ENCODE data around the gene IRF2BPL.

The IRF2BPL gene

DNA sequence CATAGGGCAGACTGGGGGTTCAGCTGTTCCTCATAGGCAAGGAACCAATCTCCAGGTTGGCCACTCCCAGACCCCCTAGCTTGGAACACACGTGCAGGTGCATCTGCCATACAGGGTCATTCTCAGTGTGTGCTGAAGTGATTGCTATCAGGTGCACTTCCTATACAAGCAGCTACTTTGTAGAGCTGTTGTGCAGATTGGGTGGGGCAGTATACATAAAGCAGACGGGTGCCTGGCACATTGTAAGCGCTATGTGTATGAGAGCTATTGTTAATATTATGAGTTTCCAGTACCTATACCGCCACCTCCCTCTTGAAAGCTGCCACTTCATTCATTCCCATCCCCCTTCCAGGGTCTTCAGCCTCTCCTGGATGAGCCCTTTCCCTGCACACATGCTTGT, 17.3 kb downstream of the IRF2BPL start:
- DNase-seq (ENCODE audit: low spot score), result no peak

DNA sequence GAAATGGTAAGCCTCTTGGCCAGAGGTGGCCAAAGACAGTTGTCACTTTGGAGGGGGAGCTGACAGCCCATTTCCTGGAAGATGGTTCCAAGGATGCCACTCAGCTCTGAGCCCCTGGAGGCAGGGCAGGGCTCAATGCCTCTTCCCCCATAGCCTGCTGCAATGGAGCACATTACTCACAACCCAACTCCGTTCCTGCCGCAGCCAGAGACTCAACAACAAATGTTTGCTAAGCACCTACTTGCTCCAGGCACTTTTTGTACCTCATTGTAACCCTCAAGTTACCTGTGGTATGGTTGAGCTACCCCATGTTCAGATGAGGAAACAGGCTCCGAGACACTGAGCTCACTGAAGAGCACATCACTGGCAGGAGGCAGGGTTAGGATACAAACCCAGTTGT, 19.5 kb downstream of the IRF2BPL start:
- no peak for DNase-seq (ENCODE audit: low spot score)

DNA sequence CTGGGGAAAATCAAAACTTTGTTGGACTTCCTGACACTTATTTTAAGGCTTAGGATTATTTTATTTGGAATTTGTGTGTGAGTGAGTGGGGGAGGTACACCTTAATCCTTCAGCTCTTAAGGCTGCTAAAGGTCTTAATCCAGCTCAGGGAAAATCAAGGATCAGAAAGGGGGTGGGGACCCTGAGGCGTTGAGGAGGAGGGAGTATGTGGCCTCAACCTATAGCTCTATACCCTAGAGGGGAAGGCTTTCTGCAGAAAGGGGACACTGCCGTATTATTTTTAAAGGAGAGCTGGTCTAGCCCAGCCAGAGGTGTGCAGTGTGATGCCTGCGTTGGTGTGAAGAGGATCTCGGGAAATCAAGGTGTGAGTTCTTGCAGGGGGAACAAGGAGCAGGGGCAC, 20.0 kb downstream of the IRF2BPL start:
- no peak for DNase-seq (ENCODE audit: low spot score)

DNA sequence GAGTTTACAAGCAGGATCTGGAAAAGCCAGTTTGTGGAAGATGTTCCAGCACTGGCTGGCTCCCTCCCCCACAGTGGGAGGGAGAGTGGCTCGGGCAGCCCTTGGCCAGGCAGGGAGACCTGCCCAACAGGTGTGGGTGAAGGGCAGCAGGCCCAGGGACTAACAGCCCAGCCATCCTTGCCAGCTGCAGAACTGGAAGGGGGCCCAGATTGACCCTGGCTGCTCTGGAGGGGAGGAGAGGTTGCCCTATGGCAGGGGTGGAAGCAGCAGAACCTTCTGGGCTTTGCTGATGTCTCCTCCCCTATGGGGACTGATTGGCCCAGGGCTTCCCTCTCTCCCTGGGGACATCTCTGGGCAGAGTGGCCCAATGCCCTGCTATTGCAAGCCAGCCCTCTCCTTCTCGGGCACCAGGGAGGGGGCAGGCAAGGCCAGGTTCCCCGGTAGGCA, 20.5 kb downstream of the IRF2BPL start:
- no peak for DNase-seq (ENCODE audit: low spot score)

DNA sequence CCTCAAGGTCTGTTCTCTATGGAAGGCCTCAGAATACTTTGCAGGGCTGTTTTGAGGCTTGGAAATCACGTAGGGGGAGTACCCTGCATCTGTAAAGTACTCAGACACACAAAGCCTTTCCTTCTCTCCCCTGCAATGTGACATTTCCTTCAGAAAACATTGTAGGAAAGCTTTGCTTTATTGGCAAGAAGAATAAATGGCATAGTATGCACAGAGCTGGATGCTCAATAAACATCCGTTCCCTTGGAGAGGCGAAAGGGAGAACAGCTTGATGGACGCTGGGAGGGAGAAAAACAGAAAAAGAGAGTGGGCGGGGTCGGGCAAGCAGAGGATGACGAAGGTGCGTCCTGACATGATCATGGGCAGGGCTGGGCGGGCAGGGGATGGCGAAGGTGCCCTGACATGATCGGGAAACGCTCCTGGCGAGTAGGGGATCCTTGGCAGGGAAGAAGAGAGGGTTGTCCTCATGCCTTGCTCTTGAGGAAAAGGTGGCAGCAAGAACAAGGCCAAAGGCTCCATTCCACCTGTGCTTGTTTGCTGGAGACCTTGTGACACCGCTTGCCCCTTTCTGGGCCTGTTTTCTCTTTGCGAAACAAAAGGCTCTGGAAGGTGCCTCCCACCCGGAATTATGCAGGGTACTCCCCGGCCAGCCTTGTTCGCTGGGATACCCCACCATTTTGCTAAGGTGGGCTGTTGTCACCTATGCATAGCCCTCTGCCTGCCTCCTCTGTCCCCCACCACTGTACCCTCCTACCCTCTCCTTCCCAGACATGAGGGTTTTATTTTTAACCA, 21.1 kb downstream of the IRF2BPL start:
- no peak for DNase-seq (ENCODE audit: low spot score)

DNA sequence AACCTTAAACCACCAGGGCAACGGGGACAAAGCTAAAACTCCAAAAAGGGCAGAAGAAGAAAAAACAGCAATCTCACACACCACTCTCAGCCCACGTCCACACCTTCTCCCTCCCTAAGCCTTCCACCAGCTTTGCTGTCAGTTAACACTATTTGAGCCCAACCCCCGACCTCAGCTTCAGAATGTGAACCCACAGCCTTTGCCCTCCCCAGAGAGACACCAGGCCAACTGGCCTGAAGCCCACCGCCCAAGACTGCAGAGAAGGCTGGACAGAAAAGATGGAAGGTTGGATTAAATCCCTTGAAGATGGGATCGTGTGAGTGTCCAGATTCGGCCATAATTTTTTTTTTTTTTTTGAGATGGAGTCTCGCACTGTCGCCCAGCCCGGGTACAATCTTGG, 22.4 kb downstream of the IRF2BPL start:
- DNase-seq (ENCODE audit: low spot score), result no peak

DNA sequence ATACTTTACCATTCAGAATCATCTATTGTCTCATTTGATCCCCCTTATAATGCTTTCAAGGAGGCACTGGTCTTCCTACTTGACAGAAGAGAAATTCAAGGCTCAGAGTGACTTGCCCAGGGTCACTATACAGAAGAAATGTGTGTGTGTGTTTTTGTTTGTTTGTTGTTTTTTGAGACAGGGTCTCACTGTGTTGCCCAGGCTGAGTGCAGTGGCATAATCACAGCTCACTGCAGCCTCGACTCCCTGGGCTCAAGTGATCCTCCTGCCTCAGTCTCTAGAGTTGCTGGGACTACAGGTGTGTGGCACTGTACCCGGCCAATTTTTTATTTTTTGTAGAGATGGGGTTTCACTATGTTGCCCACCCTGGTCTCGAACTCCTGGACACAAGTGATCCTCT, 22.9 kb downstream of the IRF2BPL start:
- DNase-seq (ENCODE audit: low spot score), result no peak

DNA sequence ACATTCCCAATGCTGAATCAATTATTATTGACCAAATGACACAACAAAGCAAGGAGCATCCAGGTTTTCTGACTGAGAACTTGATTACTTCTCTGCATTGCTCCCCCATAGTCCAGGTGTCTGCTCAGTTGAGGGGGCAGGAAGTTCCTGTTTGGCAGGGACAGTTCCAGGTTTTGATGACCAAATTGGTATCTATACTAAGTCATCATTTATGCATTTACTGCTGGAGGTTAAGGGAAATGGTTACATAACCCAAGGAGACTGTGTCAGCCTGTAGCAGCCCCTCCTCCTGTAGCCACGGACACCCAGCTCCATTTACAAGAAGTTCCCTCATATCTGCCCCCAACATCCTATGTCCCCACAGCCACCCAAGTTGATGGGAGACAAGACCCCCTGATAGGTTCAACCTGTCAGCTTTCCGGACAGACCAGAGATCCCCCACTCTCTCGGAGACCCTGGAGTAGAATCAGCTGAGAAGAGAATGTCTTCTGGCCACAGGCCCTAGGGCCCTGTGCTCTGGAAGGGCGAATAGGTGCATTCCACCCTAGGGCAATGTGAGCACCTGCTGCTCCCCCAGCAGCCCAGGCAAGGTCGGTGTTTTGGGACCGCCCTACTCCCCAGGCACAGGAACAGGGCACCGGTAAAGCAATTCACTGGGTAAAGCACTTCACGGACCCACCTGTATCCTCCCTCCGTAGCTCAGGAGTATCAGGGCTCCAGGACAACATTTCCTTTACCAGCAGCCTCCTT, 23.6 kb downstream of the IRF2BPL start:
- no peak for DNase-seq (ENCODE audit: low spot score)

DNA sequence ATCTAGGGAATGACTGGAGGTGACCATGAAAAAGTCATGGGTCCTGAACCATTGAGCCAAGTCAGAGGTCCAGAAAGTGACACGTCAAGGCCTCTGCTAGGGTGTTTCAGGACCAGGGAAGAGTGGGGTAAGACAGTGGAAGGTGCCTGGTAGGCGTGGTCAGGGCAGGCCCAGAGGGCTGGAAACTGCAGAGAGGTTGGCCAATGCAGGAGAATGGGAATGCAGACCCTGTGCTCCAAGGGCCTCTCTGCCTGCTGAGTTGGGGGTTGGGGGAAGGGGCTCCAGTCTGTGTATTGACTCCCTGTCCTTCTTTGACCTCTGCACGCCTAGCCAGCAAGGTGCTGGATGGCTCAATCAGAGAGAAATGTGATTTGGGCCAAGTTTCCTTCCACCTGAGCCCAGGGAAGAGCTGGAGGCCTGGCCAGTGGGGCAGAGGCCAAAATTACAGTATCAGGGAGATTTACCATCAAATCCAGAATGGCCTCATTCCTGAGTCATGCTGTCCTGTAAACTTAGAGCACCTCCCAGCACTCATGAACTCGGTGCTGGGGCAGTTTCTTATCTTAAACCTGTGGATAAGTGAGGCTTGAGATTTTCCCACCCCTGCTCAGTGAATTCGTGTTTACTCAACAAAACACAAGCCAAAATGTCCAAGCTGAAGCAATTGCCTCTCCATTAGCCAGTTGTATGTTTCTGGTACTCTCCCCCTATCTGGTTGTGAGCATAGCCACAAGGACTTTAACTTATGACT, 24.4 kb downstream of the IRF2BPL start:
- DNase-seq (ENCODE audit: low spot score), result no peak

DNA sequence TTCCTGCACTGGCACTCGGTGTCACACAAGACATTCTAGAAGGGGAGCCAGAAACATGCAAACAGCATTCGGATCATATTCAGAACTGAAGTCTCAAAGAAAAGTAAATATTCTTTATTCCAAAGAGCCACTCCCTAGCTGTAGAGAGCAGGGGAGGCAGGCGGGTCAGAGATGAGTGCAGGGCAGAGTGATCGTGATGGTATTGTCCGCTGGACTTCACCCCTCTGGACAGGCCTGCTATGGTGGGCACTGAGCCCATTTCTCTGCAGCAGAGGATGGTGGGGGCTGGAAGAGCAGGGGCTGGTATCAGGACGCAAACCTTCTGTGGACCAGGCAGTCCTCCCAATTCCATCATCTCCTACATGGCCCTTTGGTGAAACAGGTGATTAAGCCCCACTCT, 25.6 kb downstream of the IRF2BPL start:
- DNase-seq (ENCODE audit: low spot score), result no peak

DNA sequence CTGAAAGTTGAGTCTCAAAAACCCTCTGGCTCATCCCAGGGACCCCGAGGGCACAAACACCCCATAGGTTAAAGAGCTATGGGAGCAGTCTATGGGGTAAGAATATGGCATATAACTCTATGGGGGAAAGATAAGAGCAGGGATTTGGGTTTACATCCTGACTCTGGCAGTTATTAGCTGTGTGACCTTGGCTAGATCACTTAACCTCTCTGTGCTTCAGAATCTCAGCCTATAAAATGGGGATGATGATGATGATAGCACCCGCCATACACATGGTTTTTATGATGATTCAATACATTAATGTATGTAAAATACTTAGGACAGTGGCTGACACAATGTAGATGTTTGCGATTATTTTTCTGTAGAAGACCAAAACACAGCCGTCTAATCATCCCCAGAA, 26.2 kb downstream of the IRF2BPL start:
- DNase-seq (ENCODE audit: low spot score), result no peak

DNA sequence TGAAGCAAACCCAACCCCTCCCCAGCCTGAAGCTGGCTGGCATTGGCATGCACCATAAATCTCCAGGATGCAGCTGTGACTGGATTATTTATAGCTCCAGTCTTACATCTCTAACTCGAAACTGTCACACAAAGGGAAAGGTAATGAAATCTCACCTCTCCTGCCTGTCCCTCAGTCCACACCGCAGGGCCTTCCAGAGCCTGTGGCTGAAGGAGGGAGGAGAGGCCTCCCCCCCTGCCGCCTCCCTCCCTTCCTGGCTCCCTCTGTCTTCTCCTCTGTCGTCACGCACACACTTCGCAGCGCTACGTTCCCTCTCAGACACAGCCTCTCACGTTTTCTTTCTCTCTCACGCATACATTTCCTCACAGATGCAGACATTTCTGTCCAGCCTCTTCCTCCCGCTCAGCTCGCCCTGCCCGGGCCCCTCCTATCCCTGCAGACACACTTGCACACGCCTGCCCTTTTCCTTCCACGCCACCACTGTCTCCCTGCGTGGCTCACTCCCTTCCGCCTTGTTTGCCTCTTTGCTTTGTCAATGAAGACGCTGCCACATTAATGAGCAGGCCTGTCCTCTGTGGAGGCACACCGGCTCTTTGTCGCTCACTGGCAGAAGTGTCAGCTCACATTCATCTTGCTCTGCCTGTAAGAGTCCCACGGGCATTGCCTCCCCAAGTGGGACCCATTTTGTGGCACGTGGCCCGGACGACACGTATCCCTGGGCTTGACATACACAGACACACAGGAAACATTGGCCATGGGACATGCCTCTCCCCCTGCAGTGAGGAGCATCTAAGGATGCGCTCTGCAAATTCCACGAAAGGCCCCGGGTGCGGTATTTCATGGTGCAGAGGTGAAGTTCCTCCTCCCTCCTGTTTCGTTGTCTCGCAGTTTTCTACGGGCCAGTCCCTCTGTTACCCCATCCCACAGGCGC, 27.9 kb downstream of the IRF2BPL start:
- DNase-seq (ENCODE audit: low spot score), result no peak

DNA sequence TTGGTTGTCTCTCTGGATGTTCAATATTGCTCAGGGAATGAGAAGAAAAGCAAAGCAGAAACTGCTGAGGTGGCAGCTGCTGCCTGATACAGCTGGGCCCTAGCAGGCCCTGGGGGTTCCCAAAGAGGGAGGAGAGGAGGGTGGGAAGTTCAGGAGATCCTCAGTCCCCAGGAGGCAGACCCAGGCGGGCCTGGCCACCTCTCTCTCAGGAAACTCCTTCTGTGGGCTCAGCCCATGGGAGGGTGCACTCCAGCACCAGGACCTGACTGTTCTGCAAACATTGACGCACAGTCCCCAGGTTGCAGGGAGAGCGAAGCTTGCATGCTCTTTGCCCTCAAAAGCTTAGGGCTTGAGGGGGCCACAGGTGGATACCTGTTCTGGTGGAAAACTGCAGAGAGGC, 29.6 kb downstream of the IRF2BPL start:
- no peak for DNase-seq (ENCODE audit: low spot score)

DNA sequence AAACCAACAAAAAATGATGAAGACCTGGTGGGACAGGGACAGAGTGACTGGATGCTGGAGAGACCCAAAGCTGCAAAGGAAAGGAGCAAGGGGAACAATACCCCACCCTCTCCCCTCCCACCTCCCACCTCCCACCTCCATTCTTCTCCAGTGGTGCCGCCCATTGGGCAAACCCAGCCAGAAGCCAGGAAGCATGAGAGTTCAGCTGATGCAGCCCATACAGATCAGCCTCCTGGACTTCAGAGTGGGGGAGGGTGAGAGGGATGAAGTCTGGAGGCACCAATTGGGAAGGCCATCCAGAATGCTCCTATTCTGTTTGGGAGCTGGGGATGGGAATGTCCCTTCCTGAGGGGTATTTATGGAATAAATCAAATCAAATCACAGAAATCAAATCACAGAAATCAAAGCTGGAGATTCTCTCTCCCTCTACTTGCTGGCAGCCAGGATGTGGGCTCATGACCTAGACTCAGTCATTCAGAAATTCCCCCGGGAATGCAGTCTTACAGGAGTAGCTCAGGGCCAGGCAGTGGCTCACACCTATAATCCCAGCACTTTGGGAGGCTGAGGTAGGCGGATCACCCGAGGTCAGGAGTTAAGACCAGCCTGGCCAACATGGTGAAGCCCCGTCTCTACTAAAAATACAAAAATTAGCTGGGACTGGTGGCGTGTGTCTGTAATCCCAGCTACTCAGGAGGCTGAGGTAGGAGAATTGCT, 31.1 kb downstream of the IRF2BPL start:
- no peak for DNase-seq (ENCODE audit: low spot score)

DNA sequence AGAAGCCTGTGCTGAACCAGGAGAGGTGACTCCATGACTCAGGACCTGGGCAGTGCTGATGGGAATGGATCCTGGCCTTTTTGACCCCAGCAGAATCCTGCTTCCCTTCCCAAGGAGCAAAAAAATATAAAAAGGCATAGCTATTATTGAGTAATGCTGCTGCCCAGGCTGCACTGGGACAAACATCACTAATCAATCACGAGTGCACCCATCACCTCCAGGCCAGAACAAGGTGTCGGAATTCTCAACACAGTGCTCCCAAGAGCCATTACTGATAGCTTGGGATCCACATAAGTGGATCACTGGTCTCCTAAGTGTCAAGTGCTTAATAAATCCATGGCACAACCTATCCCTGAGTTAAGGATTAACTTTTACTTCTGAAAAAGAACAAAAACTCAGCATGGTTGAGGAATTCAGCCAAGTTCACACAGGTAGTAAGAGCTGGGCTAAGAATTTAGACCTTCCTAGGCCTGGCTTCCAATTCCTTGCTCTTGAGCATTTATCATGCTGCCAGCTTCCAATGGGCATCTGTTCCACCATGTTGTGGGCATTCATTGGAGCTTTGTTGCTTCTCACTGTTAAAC, 31.9 kb downstream of the IRF2BPL start:
- no peak for DNase-seq (ENCODE audit: low spot score)

DNA sequence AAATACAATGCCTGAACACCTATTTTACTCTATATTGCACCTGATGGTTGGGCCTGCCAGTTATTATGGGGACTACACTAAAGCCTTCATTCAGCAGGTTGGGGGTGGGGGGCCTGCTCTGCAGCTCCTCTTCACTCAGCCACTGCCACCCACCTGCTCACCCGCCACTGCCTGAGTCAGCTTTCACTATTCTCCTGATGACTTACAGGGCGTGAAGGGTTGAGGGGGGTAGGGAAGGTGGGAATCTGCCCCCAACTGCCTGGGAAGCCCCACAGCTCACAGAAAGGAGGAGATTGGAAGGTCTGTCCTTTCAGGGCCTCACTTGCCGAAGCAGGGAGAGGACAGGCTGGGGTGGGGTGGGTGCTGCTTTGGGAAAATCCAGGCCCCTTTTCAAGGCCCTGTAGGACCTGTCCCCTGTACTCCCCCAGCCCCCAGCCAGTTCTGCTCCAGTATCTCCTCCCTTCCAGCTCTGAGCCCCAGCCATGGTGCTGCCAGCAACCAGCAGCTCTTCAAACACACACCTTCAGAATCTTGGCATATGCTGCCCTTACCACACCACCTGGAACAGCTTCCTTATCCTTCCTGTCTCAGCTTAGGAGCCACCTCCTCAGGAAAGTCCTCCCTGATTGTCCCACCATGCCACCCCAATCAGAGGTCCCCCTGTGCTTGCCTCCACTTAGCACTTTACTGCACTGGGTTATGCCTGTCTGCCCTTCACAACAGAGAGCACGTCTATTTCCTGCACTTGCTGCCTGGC, 33.1 kb downstream of the IRF2BPL start:
- no peak for DNase-seq (ENCODE audit: low spot score)

DNA sequence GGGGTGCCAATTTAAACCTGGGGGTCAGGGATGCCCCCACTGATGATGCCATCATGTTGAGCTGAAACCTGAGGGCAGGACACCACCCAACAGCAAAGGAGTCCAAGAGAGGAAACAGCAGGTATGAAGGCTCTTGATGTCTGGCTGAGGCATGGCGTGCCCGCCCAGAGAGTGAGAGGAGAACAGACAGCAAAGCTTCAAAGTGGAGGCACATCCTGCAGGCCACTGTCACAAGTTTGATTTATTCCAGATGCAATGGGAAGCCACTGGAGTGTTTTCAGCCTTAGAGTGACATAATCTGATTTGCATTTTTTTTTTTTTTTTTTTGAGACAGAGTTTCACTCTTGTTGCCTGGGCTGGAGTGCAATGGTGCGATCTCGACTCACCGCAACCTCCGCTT, 34.8 kb downstream of the IRF2BPL start:
- no peak for DNase-seq (ENCODE audit: low spot score)

DNA sequence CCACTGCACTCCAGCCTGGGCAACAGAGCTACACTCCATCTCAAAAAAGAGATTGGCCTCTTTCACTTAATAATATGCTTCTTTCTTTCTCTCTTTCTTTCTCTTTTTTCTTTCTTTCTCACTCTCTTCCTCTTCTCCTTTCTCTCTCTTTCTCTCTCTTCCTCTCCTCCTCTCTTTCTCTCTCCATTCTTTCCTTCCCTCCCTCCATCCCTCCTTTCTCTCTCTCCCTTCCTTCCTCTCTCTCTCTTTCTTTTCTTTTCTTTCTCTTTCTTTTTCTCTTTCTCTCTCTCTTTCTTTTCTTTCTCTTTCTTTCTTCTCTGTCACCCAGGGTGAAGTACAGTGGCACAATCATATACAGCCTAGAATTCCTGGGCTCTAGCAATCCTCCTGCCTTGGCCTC, 38.4 kb downstream of the IRF2BPL start:
- DNase-seq (ENCODE audit: low spot score), result no peak

DNA sequence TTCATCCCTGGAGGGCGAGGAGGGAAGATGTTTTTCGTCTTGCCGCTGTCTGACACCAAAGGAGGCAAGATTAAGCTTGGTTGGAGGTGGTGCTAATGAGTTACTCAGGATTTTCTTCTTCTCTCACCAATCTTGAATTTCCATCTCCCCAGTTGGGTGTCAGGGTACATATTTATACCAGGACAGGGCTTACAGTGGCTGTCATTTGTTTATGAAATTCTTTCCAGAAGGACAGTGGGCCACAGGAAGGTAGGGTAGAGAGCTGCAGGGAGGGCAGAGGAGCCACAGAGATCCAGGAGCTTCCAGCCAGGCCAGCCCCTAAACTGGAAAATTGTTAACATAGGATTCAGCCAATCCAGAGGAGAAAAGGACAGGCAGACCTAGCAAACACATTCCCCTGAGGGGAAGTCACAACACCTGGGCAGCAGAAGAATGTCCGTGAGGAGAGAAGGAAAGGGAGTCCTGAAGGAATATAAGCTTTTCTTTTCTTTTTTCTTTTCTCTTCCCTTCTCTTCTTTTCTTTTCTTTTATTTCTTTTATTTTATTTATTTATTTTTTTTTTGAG, 40.5 kb downstream of the IRF2BPL start:
- DNase-seq (ENCODE audit: low spot score), result no peak

DNA sequence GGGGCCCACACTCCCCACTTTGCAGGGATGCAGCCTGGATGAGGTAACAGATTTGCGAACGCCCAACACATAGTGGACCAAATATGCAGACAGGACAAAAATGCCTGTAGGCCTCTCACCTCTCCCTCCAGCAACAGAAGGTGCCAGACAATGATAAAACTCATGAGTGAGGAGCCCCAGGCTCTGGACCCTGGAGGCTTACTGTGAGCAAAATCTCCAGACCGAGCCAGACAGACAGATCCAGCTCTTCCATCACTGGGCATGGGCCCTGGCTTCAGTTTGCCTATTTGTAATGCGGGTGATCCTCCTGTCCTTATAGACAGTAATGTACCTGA, 42.3 kb downstream of the IRF2BPL start:
- DNase-seq (ENCODE audit: low spot score), result no peak
